ENCODE measurements around the gene QPCT. TPM values are rescaled to one million over a fixed set of nuclear protein-coding genes. Genes with fewer than 3 reads are reported as not detected.

QPCT gene
- total RNA-seq, 1 donor from 2014 or later = not detected

- Mint-ChIP-seq H3K27ac (ENCODE audit: unreplicated experiment) (no peak overlapping the region), H3K9me3 (ENCODE audit: unreplicated experiment) (no peaks in the 10 kb centered on the region), H3K4me1 (ENCODE audit: unreplicated experiment) (peaks cover 57% of the 10 kb centered on the region), H3K4me3 (ENCODE audit: unreplicated experiment) (no peak overlapping the region), H3K27me3 (ENCODE audit: unreplicated experiment) (no peaks in the 10 kb centered on the region), H3K36me3 (ENCODE audit: unreplicated experiment) (peaks cover 8% of the 10 kb centered on the region)
- DNase-seq (ENCODE audit: extremely low spot score, unreplicated experiment) = no peak
- TF ChIP-seq CTCF (IDR thresholded peaks at IDR 0.05) = no peak
Measured at GRCh38 chr2:37319754-37320609, 24.4 kb upstream of the QPCT start.

GRCh38 chr2:37321029-37321682 lies 23.3 kb upstream of the QPCT start:
- Mint-ChIP-seq H3K4me1 (ENCODE audit: unreplicated experiment) (peaks cover 54% of the 10 kb centered on the region), H3K27me3 (ENCODE audit: unreplicated experiment) (no peaks in the 10 kb centered on the region), H3K27ac (ENCODE audit: unreplicated experiment) (no peak overlapping the region), H3K36me3 (ENCODE audit: unreplicated experiment) (peaks cover 8% of the 10 kb centered on the region), H3K4me3 (ENCODE audit: unreplicated experiment) (no peak overlapping the region), H3K9me3 (ENCODE audit: unreplicated experiment) (no peaks in the 10 kb centered on the region)
- no peak for TF ChIP-seq CTCF (IDR thresholded peaks at IDR 0.05)
- no peak for DNase-seq (ENCODE audit: extremely low spot score, unreplicated experiment)

- Mint-ChIP-seq H3K9me3 (ENCODE audit: unreplicated experiment) (no peaks in the 10 kb centered on the region), H3K36me3 (ENCODE audit: unreplicated experiment) (peaks cover 2% of the 10 kb centered on the region), H3K4me1 (ENCODE audit: unreplicated experiment) (peaks cover 65% of the 10 kb centered on the region), H3K27ac (ENCODE audit: unreplicated experiment) (peak overlapping the region; percentile 91), H3K27me3 (ENCODE audit: unreplicated experiment) (no peaks in the 10 kb centered on the region), H3K4me3 (ENCODE audit: unreplicated experiment) (peak overlapping the region; percentile 96)
- DNase-seq (ENCODE audit: extremely low spot score, unreplicated experiment) = no peak
- no peak for TF ChIP-seq CTCF (IDR thresholded peaks at IDR 0.05)
Measured at GRCh38 chr2:37322368-37322767, 22.1 kb upstream of the QPCT start.

- no peaks in the 10 kb centered on the region for H3K27me3 Mint-ChIP-seq (ENCODE audit: unreplicated experiment)
- DNase-seq (ENCODE audit: extremely low spot score, unreplicated experiment) = no peak
- peaks cover 58% of the 10 kb centered on the region for H3K4me1 Mint-ChIP-seq (ENCODE audit: unreplicated experiment)
- peak overlapping the region; percentile 91 for H3K27ac Mint-ChIP-seq (ENCODE audit: unreplicated experiment)
- H3K9me3 Mint-ChIP-seq (ENCODE audit: unreplicated experiment) = no peaks in the 10 kb centered on the region
- H3K4me3 Mint-ChIP-seq (ENCODE audit: unreplicated experiment) = peak overlapping the region; percentile 96
- no peaks in the 10 kb centered on the region for H3K36me3 Mint-ChIP-seq (ENCODE audit: unreplicated experiment)
- no peak for TF ChIP-seq CTCF (IDR thresholded peaks at IDR 0.05)
Measured at GRCh38 chr2:37323176-37323780, 21.2 kb upstream of the QPCT start.

All from osteocyte (in vitro differentiated cells).